Measurements from ENCODE around the gene ATXN7.

ATXN7 gene

GRCh38 chr3:64039332-64039731 is 175.7 kb downstream of the ATXN7 start:
- H4K20me1 ChIP-seq (ENCODE audit: insufficient read depth, low read length, poor library complexity, severe bottlenecking): no peaks in the 10 kb centered on the region
- H3K4me2 ChIP-seq (ENCODE audit: low read depth, low read length, poor library complexity, severe bottlenecking): no peak overlapping the region
- H2AFZ ChIP-seq (ENCODE audit: low read length): no peak overlapping the region
- no peaks in the 10 kb centered on the region for H3K36me3 ChIP-seq (ENCODE audit: insufficient read depth, low read length)
- H3K4me1 ChIP-seq (ENCODE audit: insufficient read depth, low read length, poor library complexity, severe bottlenecking): no peaks in the 10 kb centered on the region
- no peaks in the 10 kb centered on the region for H3K27me3 ChIP-seq (ENCODE audit: insufficient read depth, low read length, poor library complexity, severe bottlenecking)
- H3F3A ChIP-seq (ENCODE audit: low read depth): no peaks in the 10 kb centered on the region
- TF ChIP-seq EZH2phosphoT487 (IDR thresholded peaks at IDR 0.05; ENCODE audit: borderline replicate concordance): no peak
- TF ChIP-seq CTCF (conservative IDR thresholded peaks at IDR 0.05; ENCODE audit: low read length): no peak
- H3K4me3 ChIP-seq (ENCODE audit: low read length, poor library complexity, severe bottlenecking): no peak overlapping the region
- no peaks in the 10 kb centered on the region for H3K9me2 ChIP-seq (replicated peaks; ENCODE audit: low read depth, low read length)
- no peaks in the 10 kb centered on the region for H3K9me3 ChIP-seq (ENCODE audit: insufficient read depth, low read depth, low read length)
- H3K9ac ChIP-seq (ENCODE audit: low read depth, low read length, poor library complexity, severe bottlenecking): no peak overlapping the region
- no peaks in the 10 kb centered on the region for H3K79me2 ChIP-seq (ENCODE audit: insufficient read depth, low read length)

- no peaks in the 10 kb centered on the region for H3K27me3 ChIP-seq (ENCODE audit: insufficient read depth, low read length, poor library complexity, severe bottlenecking)
- H3K4me3 ChIP-seq (ENCODE audit: low read length, poor library complexity, severe bottlenecking): no peak overlapping the region
- H2AFZ ChIP-seq (ENCODE audit: low read length): no peak overlapping the region
- no peaks in the 10 kb centered on the region for H3F3A ChIP-seq (ENCODE audit: low read depth)
- TF ChIP-seq CTCF (conservative IDR thresholded peaks at IDR 0.05; ENCODE audit: low read length) (no peak), EZH2phosphoT487 (IDR thresholded peaks at IDR 0.05; ENCODE audit: borderline replicate concordance) (no peak)
- no peak overlapping the region for H3K4me2 ChIP-seq (ENCODE audit: low read depth, low read length, poor library complexity, severe bottlenecking)
- H3K79me2 ChIP-seq (ENCODE audit: insufficient read depth, low read length): no peaks in the 10 kb centered on the region
- H3K4me1 ChIP-seq (ENCODE audit: insufficient read depth, low read length, poor library complexity, severe bottlenecking): no peaks in the 10 kb centered on the region
- no peaks in the 10 kb centered on the region for H3K36me3 ChIP-seq (ENCODE audit: insufficient read depth, low read length)
- no peak overlapping the region for H3K9ac ChIP-seq (ENCODE audit: low read depth, low read length, poor library complexity, severe bottlenecking)
- no peaks in the 10 kb centered on the region for H3K9me2 ChIP-seq (replicated peaks; ENCODE audit: low read depth, low read length)
- no peaks in the 10 kb centered on the region for H4K20me1 ChIP-seq (ENCODE audit: insufficient read depth, low read length, poor library complexity, severe bottlenecking)
- no peaks in the 10 kb centered on the region for H3K9me3 ChIP-seq (ENCODE audit: insufficient read depth, low read depth, low read length)
Measured at GRCh38 chr3:64039981-64040733, 176.5 kb downstream of the ATXN7 start.

GRCh38 chr3:64042952-64043351 is 179.3 kb downstream of the ATXN7 start:
- Histone ChIP-seq H3K36me3 (ENCODE audit: insufficient read depth, low read length) (no peaks in the 10 kb centered on the region), H2AFZ (ENCODE audit: low read length) (no peak overlapping the region), H3K4me3 (ENCODE audit: low read length, poor library complexity, severe bottlenecking) (no peak overlapping the region), H3K4me2 (ENCODE audit: low read depth, low read length, poor library complexity, severe bottlenecking) (no peak overlapping the region), H3K9me3 (ENCODE audit: insufficient read depth, low read depth, low read length) (no peaks in the 10 kb centered on the region), H3F3A (ENCODE audit: low read depth) (no peaks in the 10 kb centered on the region), H3K9me2 (replicated peaks; ENCODE audit: low read depth, low read length) (no peaks in the 10 kb centered on the region), H3K79me2 (ENCODE audit: insufficient read depth, low read length) (no peaks in the 10 kb centered on the region), H4K20me1 (ENCODE audit: insufficient read depth, low read length, poor library complexity, severe bottlenecking) (no peaks in the 10 kb centered on the region), H3K27me3 (ENCODE audit: insufficient read depth, low read length, poor library complexity, severe bottlenecking) (no peaks in the 10 kb centered on the region), H3K4me1 (ENCODE audit: insufficient read depth, low read length, poor library complexity, severe bottlenecking) (no peaks in the 10 kb centered on the region), H3K9ac (ENCODE audit: low read depth, low read length, poor library complexity, severe bottlenecking) (no peak overlapping the region)
- TF ChIP-seq CTCF (conservative IDR thresholded peaks at IDR 0.05; ENCODE audit: low read length) (no peak), EZH2phosphoT487 (IDR thresholded peaks at IDR 0.05; ENCODE audit: borderline replicate concordance) (no peak)

Data from Loucy (cell line).